BJ (cell line): ENCODE results near the gene UQCRH. TPM values are rescaled to one million over a fixed set of nuclear protein-coding genes. Genes with fewer than 3 reads are reported as not detected.
A peak's percentile ranks its signal among the peaks of the same experiment; 100 is the strongest.
"Not testable (repeated sequence)": the region's sequence is repeated elsewhere in the genome, so short reads cannot be mapped to it uniquely, and the experiment has no call there.

Experiments used
- CTCF ChIA-PET: fragments of 350-600 bp; formaldehyde crosslinking; extraction: SDS; loops from one replicate; lab custom pipeline; 2021; ENCODE audit warnings: antibody characterized with exemption, inconsistent platforms; lab: Yijun Ruan, JAX
- POLR2A ChIA-PET: fragments of 300-600 bp; sonication (Branson Sonifier 250); formaldehyde crosslinking; extraction: SDS; loops from one replicate; lab custom pipeline; 2021; ENCODE audit warnings: antibody characterized with exemption; lab: Charles Lee
- DNase-seq: peaks from one replicate; pipeline ENCODE4 v3.0.0-alpha.2; 2011; ENCODE audit warnings: low read depth
- H3K27me3 ChIP-seq: 2 replicates; pipeline ENCODE4 v1.6.0; 2011; ENCODE audit warnings: low read length; ENCODE audit not compliant: control insufficient read depth, insufficient read depth
- H3K36me3 ChIP-seq: 2 replicates; pipeline ENCODE4 v1.5.1; 2011; ENCODE audit warnings: low read length; ENCODE audit not compliant: control insufficient read depth, insufficient read depth
- H3K4me3 ChIP-seq: 2 replicates; pipeline ENCODE4 v1.5.1; 2011; ENCODE audit warnings: low read depth, mild to moderate bottlenecking, control low read depth, low read length
- polyA plus RNA-seq: library from polyadenylated mRNA; depleted of rRNA; stranded (reverse); fragments of >200 nt; gene quantifications from 2 replicates; pipeline ENCODE4 v1.2.3, GENCODE V29; 2011; rRNA removed
- TF ChIP-seq, protein P1 (sequence below): IDR thresholded peaks from 2 replicates; pipeline ENCODE4 v1.5.1; 2011; ENCODE audit warnings: low read depth, mild to moderate bottlenecking, control low read depth, inconsistent platforms, low read length, moderate library complexity; ENCODE audit not compliant: insufficient read depth

UQCRH gene
- polyA plus RNA-seq, 1 experiment, result 188 TPM

DNA sequence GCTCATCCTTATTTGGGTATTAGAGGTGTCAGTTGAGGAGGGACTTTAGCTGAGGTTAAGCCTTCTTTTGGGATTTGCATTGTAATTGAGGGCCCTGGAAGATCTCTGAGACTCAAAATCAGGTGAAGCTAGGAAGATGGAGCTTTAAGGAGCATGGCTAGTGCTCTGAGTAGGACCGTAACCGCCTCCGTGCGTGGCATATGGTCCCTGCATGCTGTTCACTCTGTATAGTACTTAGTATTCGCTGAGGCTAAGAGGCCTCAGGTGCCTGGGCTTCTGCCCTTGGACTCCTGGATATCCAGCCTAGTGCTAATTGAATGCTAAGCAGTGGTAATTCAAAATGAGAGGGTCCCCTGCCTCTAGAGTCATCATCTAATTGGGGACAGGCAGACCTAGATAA, 59.6 kb downstream of the UQCRH start:
- ChIA-PET POLR2A (no interaction called here), CTCF (interaction anchor here (0.5 to 2.8 kb wide), 2 partner anchors 15 to 42 kb away, joined by 3 to 14 read pairs; no protein-coding TSS in a partner anchor)
- Histone ChIP-seq H3K36me3 (peaks cover 14% of the 10 kb centered on the region), H3K4me3 (no peak overlapping the region), H3K27me3 (no peaks in the 10 kb centered on the region)
- DNase-seq, result no peak
- TF ChIP-seq, protein P1, sequence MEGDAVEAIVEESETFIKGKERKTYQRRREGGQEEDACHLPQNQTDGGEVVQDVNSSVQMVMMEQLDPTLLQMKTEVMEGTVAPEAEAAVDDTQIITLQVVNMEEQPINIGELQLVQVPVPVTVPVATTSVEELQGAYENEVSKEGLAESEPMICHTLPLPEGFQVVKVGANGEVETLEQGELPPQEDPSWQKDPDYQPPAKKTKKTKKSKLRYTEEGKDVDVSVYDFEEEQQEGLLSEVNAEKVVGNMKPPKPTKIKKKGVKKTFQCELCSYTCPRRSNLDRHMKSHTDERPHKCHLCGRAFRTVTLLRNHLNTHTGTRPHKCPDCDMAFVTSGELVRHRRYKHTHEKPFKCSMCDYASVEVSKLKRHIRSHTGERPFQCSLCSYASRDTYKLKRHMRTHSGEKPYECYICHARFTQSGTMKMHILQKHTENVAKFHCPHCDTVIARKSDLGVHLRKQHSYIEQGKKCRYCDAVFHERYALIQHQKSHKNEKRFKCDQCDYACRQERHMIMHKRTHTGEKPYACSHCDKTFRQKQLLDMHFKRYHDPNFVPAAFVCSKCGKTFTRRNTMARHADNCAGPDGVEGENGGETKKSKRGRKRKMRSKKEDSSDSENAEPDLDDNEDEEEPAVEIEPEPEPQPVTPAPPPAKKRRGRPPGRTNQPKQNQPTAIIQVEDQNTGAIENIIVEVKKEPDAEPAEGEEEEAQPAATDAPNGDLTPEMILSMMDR, result no peak

- ChIA-PET POLR2A (interaction anchor here (0.5 to 0.6 kb wide), 2 partner anchors 23 to 50 kb away, joined by 4 to 7 read pairs; no protein-coding TSS in a partner anchor), CTCF (no interaction called here)
- DNase-seq, result peak; percentile 60
- Histone ChIP-seq H3K27me3 (no peaks in the 10 kb centered on the region), H3K4me3 (no peak overlapping the region), H3K36me3 (peaks cover 15% of the 10 kb centered on the region)
- TF ChIP-seq, protein P1, result no peak
Measured at GRCh38 chr1:46364612-46365011, 61.1 kb downstream of the UQCRH start.

DNA sequence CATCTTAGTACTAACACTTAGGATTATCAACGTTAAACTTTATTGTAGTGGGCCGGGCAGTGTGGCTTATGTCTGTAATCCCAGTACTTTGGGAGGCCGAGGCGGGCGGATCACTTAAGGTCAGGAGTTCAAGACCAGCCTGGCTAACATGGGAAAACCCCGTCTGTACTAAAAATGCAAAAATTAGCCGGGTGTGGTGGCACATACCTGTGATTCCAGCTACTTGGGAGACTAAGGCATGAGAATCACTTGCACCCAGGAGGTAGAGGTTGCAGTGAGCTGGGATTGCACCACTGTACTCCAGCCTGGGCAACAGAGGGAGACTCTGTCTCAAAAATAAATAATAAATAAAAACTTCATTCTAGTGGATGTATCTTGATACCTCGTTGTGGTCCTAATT, 62.3 kb downstream of the UQCRH start:
- DNase-seq, H3K4me3 ChIP-seq, POLR2A ChIA-PET, H3K27me3 ChIP-seq: not testable (repeated sequence)
- CTCF ChIA-PET, result interaction anchor here (1.0 kb wide), 2 partner anchors 18 to 33 kb away, joined by 3 read pairs; no protein-coding TSS in a partner anchor
- peaks cover 15% of the 10 kb centered on the region for H3K36me3 ChIP-seq

Other genes starting within 250 kb of the UQCRH start
- gene PIK3R3, start 171.1 kb upstream of the UQCRH start, polyA plus RNA-seq, result 1.5 and 2.2 TPM in 2 replicates
- 0.64 and 1.1 TPM in 2 replicates for gene TSPAN1, start 128.6 kb upstream of the UQCRH start, polyA plus RNA-seq
- gene P3R3URF, start 127.2 kb upstream of the UQCRH start, polyA plus RNA-seq, result not detected in 2 replicates
- 60.7 and 80.0 TPM in 2 replicates for gene POMGNT1, start 105.3 kb upstream of the UQCRH start, polyA plus RNA-seq
- 2.5 and 3.2 TPM in 2 replicates for gene LURAP1, start 100.4 kb upstream of the UQCRH start, polyA plus RNA-seq
- gene RAD54L, start 55.9 kb upstream of the UQCRH start, polyA plus RNA-seq, result 4.3 and 5.6 TPM in 2 replicates
- 70.5 and 101 TPM in 2 replicates for gene LRRC41, start 82 bp upstream of the UQCRH start, polyA plus RNA-seq
- 24.0 and 24.2 TPM in 2 replicates for gene NSUN4, start 37.1 kb downstream of the UQCRH start, polyA plus RNA-seq
- 1.3 and 1.8 TPM in 2 replicates for gene FAAH, start 90.6 kb downstream of the UQCRH start, polyA plus RNA-seq
- not detected in 2 replicates for gene DMBX1, start 186.1 kb downstream of the UQCRH start, polyA plus RNA-seq
- gene KNCN, start 247.9 kb downstream of the UQCRH start, polyA plus RNA-seq, result not detected in 2 replicates